Testis (tissue), 2 donors: ENCODE data around the gene ZNF487.

Source experiments
- POLR2A ChIP-seq: fragments of 450-650 bp; IDR thresholded peaks from one replicate; pipeline ENCODE4 v1.6.1; 2017; ENCODE audit warnings: antibody characterized with exemption, mild to moderate bottlenecking, moderate library complexity
- TF ChIP-seq, protein P1 (sequence below), 3 experiments: fragments of 450-650 bp in 2 of 3; fragments of 200-600 bp in 1 of 3; sonication (generic) in 1 of 3; IDR thresholded peaks; one replicate each; pipeline ENCODE4 v1.5.1; 2016 to 2019; ENCODE audit warnings: antibody characterized with exemption in 3 of 3, mild to moderate bottlenecking in 2 of 3, moderate library complexity in 1 of 3

DNA sequence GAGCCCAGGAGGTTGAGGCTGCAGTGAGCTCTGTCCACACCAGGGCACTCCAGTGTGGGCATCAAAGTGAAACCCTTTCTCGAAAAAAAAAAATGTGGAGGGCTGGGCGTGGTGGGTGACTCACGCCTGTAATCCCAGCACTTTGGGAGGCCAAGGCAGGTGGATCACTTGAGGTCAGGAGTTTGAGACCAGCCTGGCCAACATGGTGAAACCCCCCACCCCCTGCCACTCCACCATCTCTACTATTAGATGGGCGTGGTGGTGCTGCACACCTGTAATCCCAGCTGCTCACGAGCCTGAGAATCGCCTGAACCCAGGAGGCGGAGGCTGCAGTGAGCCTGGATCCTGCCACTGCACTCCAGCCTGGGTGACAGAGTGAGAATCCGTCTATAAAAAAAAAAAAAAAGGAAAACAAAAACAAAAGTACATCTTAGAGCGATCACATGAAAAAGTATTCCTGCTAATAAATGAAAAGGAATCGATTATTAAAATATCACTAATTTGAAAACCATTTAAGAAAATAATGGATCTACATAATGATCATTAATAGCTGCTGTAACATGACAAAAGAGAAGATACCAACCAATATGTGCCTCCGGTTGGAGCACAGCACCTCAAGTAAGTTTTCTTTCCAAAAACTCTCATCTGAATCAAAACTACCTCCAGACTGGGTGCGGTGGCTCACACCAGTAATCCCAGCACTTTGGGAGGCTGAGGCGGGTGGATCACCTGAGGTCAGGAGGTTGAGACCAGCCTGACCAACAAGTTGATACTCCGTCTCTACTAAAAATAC is 32.8 kb upstream of the ZNF487 start:
- no peak for TF ChIP-seq POLR2A
- TF ChIP-seq, protein P1, sequence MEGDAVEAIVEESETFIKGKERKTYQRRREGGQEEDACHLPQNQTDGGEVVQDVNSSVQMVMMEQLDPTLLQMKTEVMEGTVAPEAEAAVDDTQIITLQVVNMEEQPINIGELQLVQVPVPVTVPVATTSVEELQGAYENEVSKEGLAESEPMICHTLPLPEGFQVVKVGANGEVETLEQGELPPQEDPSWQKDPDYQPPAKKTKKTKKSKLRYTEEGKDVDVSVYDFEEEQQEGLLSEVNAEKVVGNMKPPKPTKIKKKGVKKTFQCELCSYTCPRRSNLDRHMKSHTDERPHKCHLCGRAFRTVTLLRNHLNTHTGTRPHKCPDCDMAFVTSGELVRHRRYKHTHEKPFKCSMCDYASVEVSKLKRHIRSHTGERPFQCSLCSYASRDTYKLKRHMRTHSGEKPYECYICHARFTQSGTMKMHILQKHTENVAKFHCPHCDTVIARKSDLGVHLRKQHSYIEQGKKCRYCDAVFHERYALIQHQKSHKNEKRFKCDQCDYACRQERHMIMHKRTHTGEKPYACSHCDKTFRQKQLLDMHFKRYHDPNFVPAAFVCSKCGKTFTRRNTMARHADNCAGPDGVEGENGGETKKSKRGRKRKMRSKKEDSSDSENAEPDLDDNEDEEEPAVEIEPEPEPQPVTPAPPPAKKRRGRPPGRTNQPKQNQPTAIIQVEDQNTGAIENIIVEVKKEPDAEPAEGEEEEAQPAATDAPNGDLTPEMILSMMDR (IDR thresholded peaks at IDR 0.05), result no peak
